CD4-positive, alpha-beta memory T cell (primary cell): ENCODE measurements around the gene ZG16. TPM values are rescaled to one million over a fixed set of nuclear protein-coding genes. Genes with fewer than 3 reads are reported as not detected.
"Not testable (repeated sequence)": the region's sequence is repeated elsewhere in the genome, so short reads cannot be mapped to it uniquely, and the experiment has no call there.

ENCODE experiments used
- CTCF ChIA-PET: fragments of 350-600 bp; sonication (Branson Sonifier 250); formaldehyde crosslinking; loops from one replicate; lab custom pipeline; 2021; ENCODE audit warnings: inconsistent platforms; ENCODE audit not compliant: partially characterized antibody; lab: Charles Lee
- POLR2A ChIA-PET: fragments of 350-600 bp; sonication (Branson Sonifier 250); formaldehyde crosslinking; loops from one replicate; lab custom pipeline; 2021; ENCODE audit not compliant: partially characterized antibody; lab: Charles Lee
- DNase-seq, 5 donors: peaks; one replicate each; pipeline versions ENCODE4 v3.0.0 to v3.0.0-alpha.2; 2020 to 2022; ENCODE audit warnings: mixed read lengths in 1 of 5
- H3K27ac ChIP-seq: one replicate; pipeline ENCODE4 v1.7.0; 2013; ENCODE audit warnings: low read depth, low read length
- H3K27me3 ChIP-seq: 2 replicates; pipeline ENCODE4 v1.7.0; 2013; ENCODE audit warnings: mild to moderate bottlenecking, low read length, moderate library complexity; ENCODE audit not compliant: insufficient read depth
- H3K36me3 ChIP-seq: 2 replicates; pipeline ENCODE4 v1.7.0; 2013; ENCODE audit warnings: mild to moderate bottlenecking, low read length, moderate library complexity; ENCODE audit not compliant: insufficient read depth
- H3K4me1 ChIP-seq: 2 replicates; pipeline ENCODE4 v1.7.0; 2013; ENCODE audit warnings: mild to moderate bottlenecking, low read length, moderate library complexity; ENCODE audit not compliant: insufficient read depth
- H3K4me3 ChIP-seq, 2 donors: one replicate each; pipeline ENCODE4 v1.7.0; 2013; ENCODE audit warnings: low read length in 2 of 2, mild to moderate bottlenecking in 1 of 2
- H3K9me3 ChIP-seq, 2 donors: one replicate each; pipeline ENCODE4 v1.7.0; 2013; ENCODE audit warnings: low read length in 2 of 2, control low read depth in 1 of 2; ENCODE audit not compliant: control insufficient read depth in 1 of 2
- H3K27ac Mint-ChIP-seq, 7 donors: one replicate each; pipeline ENCODE4 v1.8.0; 2020 to 2021; ENCODE audit warnings: mixed read lengths in 7 of 7, mild to moderate bottlenecking in 6 of 7, inconsistent platforms in 3 of 7, moderate library complexity in 3 of 7
- H3K27me3 Mint-ChIP-seq, 2 donors: one replicate each; pipeline ENCODE4 v1.8.0; 2020 to 2021; ENCODE audit warnings: mixed read lengths in 2 of 2
- H3K36me3 Mint-ChIP-seq, 2 donors: one replicate each; pipeline ENCODE4 v1.8.0; 2020 to 2021; ENCODE audit warnings: mixed read lengths in 2 of 2, inconsistent platforms in 1 of 2, mild to moderate bottlenecking in 1 of 2
- H3K4me1 Mint-ChIP-seq, 4 donors: one replicate each; pipeline ENCODE4 v1.8.0; 2020 to 2021; ENCODE audit warnings: mixed read lengths in 4 of 4, mild to moderate bottlenecking in 1 of 4
- H3K4me3 Mint-ChIP-seq, 8 donors: one replicate each; pipeline ENCODE4 v1.8.0; 2020 to 2021; ENCODE audit warnings: mixed read lengths in 8 of 8, mild to moderate bottlenecking in 7 of 8, moderate library complexity in 6 of 8, inconsistent platforms in 3 of 8
- H3K9me3 Mint-ChIP-seq, 8 donors: one replicate each; pipeline ENCODE4 v1.8.0; 2020 to 2021; ENCODE audit warnings: mixed read lengths in 8 of 8, mild to moderate bottlenecking in 5 of 8, inconsistent platforms in 3 of 8, moderate library complexity in 1 of 8
- intact Hi-C: fragments of 100-400 bp; cut with micrococcal nuclease; formaldehyde crosslinking; loops from one replicate; pipeline ENCODE4 v1.15.1; 2023
- polyA plus RNA-seq, 2 donors: library from polyadenylated mRNA; unstranded; fragments of 300-500 nt; fragmentation: Illumina TruSeq; gene quantifications; one replicate each; pipeline ENCODE4 v1.2.3, GENCODE V29; 2021
- total RNA-seq, 2 experiments: library from RNA; stranded (reverse); gene quantifications; one replicate each; pipeline ENCODE4 v1.2.3, GENCODE V29; 2021

The ZG16 gene
- total and polyA plus RNA-seq, 4 experiments from 2014 or later, result not detected

GRCh38 chr16:29789775-29790182 lies 11.7 kb downstream of the ZG16 start:
- ChIA-PET CTCF (interaction anchor here (1.1 to 7.5 kb wide), 22 partner anchors 9 to 89 kb away, joined by 3 to 59 read pairs (median 8); partner anchors contain the start of genes C16orf54, MVP and PAGR1), POLR2A (interaction anchor here (0.7 to 12.0 kb wide), 34 partner anchors 18 to 394 kb away, joined by 3 to 522 read pairs (median 5); partner anchors contain the start of genes C16orf54, CDIPT, CORO1A and HIRIP3)
- H3K36me3 ChIP-seq, result no peaks in the 10 kb centered on the region
- peak overlapping the region; percentile 96 to 99 (median 98) for H3K27ac Mint-ChIP-seq
- no peaks in the 10 kb centered on the region for H3K9me3 ChIP-seq
- no peak for DNase-seq
- peaks cover 31 to 60% (median 45%) of the 10 kb centered on the region in 4 donors for H3K4me1 Mint-ChIP-seq
- H3K27ac ChIP-seq, result peak overlapping the region; percentile 80
- H3K9me3 Mint-ChIP-seq, result no peaks in the 10 kb centered on the region
- H3K4me3 ChIP-seq, result peak overlapping the region; percentile 47 to 86
- intact Hi-C loops, result loop anchor here (1.0 kb wide), 6 partner anchors 16 to 207 kb away; partner anchors contain the start of genes INO80E and PAGR1
- H3K27me3 ChIP-seq, result no peaks in the 10 kb centered on the region
- peak overlapping the region; percentile 97 to 100 (median 99) for H3K4me3 Mint-ChIP-seq
- H3K4me1 ChIP-seq, result peaks cover 47% of the 10 kb centered on the region
- H3K27me3 Mint-ChIP-seq, result no peaks in the 10 kb centered on the region
- H3K36me3 Mint-ChIP-seq, result peaks cover 0 to 21% of the 10 kb centered on the region in 2 donors

- Mint-ChIP-seq H3K4me1 (peaks cover 27 to 58% (median 43%) of the 10 kb centered on the region in 4 donors), H3K27ac (peak within 1 kb of the TSS; percentile 96 to 99 (median 98)), H3K36me3 (peaks cover 0 to 27% of the 10 kb centered on the region in 2 donors), H3K4me3 (peak within 1 kb of the TSS; percentile 97 to 100 (median 99)), H3K27me3 (no peaks in the 10 kb centered on the region), H3K9me3 (no peaks in the 10 kb centered on the region)
- peak; percentile 99 to 100 (median 100) for DNase-seq
- H3K4me1 ChIP-seq, result peaks cover 43% of the 10 kb centered on the region
- H3K9me3 ChIP-seq, result no peaks in the 10 kb centered on the region
- POLR2A ChIA-PET, result interaction anchor here (0.7 to 12.0 kb wide), 36 partner anchors 19 to 580 kb away, joined by 3 to 522 read pairs (median 5); partner anchors contain the start of genes C16orf54, CDIPT, CORO1A and HIRIP3
- peaks cover 4% of the 10 kb centered on the region for H3K36me3 ChIP-seq
- H3K27me3 ChIP-seq, result no peaks in the 10 kb centered on the region
- intact Hi-C loops, result loop anchor here (1.0 kb wide), 6 partner anchors 15 to 206 kb away; partner anchors contain the start of genes INO80E and PAGR1
- peak within 1 kb of the TSS; percentile 90 to 98 for H3K4me3 ChIP-seq
- CTCF ChIA-PET, result interaction anchor here (1.1 to 7.5 kb wide), 21 partner anchors 10 to 89 kb away, joined by 3 to 59 read pairs (median 8); partner anchors contain the start of genes C16orf54, MVP and PAGR1
- H3K27ac ChIP-seq, result peak within 1 kb of the TSS; percentile 80
Measured at GRCh38 chr16:29790183-29790948, 12.3 kb downstream of the ZG16 start, which contains the start of gene KIF22. Gene KIF22 (plus strand): TSS chr16:29790751. CDS start chr16:29790760, 9 bp downstream.

- intact Hi-C loops, result loop anchor here (1.0 kb wide), 6 partner anchors 14 to 205 kb away; partner anchors contain the start of genes INO80E and PAGR1
- H3K4me3 ChIP-seq, result peak overlapping the region; percentile 90 to 98
- peak in 3 of 5 donors; percentile 20 to 26 (median 23) for DNase-seq
- ChIA-PET CTCF (interaction anchor here (1.2 to 7.5 kb wide), 14 partner anchors 11 to 90 kb away, joined by 3 to 59 read pairs (median 20); partner anchors contain the start of genes C16orf54 and PAGR1), POLR2A (interaction anchor here (0.8 to 12.0 kb wide), 28 partner anchors 19 to 579 kb away, joined by 3 to 522 read pairs (median 6); partner anchors contain the start of genes C16orf54, CDIPT, CORO1A and HIRIP3)
- Mint-ChIP-seq H3K4me1 (peaks cover 27 to 59% (median 40%) of the 10 kb centered on the region in 4 donors), H3K27me3 (no peaks in the 10 kb centered on the region), H3K36me3 (peaks cover 0 to 32% of the 10 kb centered on the region in 2 donors), H3K9me3 (no peaks in the 10 kb centered on the region), H3K27ac (peak overlapping the region; percentile 96 to 99 (median 98)), H3K4me3 (peak overlapping the region; percentile 97 to 100 (median 99))
- peaks cover 39% of the 10 kb centered on the region for H3K4me1 ChIP-seq
- peak overlapping the region; percentile 79 for H3K27ac ChIP-seq
- H3K9me3 ChIP-seq, result no peaks in the 10 kb centered on the region
- peaks cover 4% of the 10 kb centered on the region for H3K36me3 ChIP-seq
- no peaks in the 10 kb centered on the region for H3K27me3 ChIP-seq
Measured at GRCh38 chr16:29790949-29791844, 13.1 kb downstream of the ZG16 start.

GRCh38 chr16:29791845-29792807 lies 14.1 kb downstream of the ZG16 start:
- no peaks in the 10 kb centered on the region for H3K9me3 Mint-ChIP-seq
- intact Hi-C loops, result no loop called here
- peaks cover 39% of the 10 kb centered on the region for H3K4me1 ChIP-seq
- no peaks in the 10 kb centered on the region for H3K9me3 ChIP-seq
- peaks cover 27 to 62% (median 40%) of the 10 kb centered on the region in 4 donors for H3K4me1 Mint-ChIP-seq
- peak overlapping the region; percentile 90 to 98 for H3K4me3 ChIP-seq
- ChIA-PET POLR2A (interaction anchor here (2.3 to 12.0 kb wide), 6 partner anchors 18 to 91 kb away, joined by 8 to 522 read pairs (median 102); partner anchors contain the start of genes C16orf54, MAZ, MVP and PAGR1), CTCF (interaction anchor here (3.8 to 7.5 kb wide), 5 partner anchors 11 to 91 kb away, joined by 20 to 59 read pairs (median 26); partner anchors contain the start of gene PAGR1)
- DNase-seq, result no peak
- H3K27ac ChIP-seq, result peak overlapping the region; percentile 79
- no peaks in the 10 kb centered on the region for H3K27me3 Mint-ChIP-seq
- H3K27me3 ChIP-seq, result no peaks in the 10 kb centered on the region
- H3K36me3 Mint-ChIP-seq, result peaks cover 3 to 40% of the 10 kb centered on the region in 2 donors
- H3K27ac Mint-ChIP-seq, result peak overlapping the region; percentile 96 to 99 (median 98)
- H3K4me3 Mint-ChIP-seq, result peak overlapping the region; percentile 97 to 100 (median 99)
- H3K36me3 ChIP-seq, result peaks cover 10% of the 10 kb centered on the region

DNA sequence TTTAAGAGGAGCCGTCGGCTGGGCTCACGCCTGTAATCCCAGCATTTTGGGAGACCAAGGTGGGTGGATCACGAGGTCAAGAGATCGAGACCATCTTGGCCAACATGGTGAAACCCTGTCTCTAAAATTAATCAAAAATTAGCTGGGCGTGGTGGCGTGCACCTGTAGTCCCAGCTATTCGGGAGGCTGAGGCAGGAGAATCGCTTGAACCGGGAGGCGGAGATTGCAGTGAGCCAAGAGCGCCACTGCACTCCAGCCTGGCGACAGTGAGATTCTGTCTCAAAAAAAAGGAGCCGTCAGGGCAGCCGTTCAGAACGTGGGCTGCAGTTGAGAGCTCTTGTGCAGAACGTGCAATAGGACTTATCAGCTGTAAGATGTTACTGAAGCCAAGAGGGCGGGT lies 15.1 kb downstream of the ZG16 start:
- Histone ChIP-seq H3K4me1 (peaks cover 39% of the 10 kb centered on the region), H3K36me3 (peaks cover 21% of the 10 kb centered on the region)
- intact Hi-C loops, H3K27me3 ChIP-seq, H3K9me3 ChIP-seq, DNase-seq, H3K27me3 Mint-ChIP-seq, H3K27ac ChIP-seq, H3K9me3 Mint-ChIP-seq, H3K4me3 ChIP-seq: not testable (repeated sequence)
- ChIA-PET CTCF (interaction anchor here (0.8 to 7.5 kb wide), 4 partner anchors 10 to 93 kb away, joined by 3 to 53 read pairs (median 10); no protein-coding TSS in a partner anchor), POLR2A (interaction anchor here (0.5 to 12.0 kb wide), 5 partner anchors 17 to 246 kb away, joined by 3 to 522 read pairs (median 3); partner anchors contain the start of genes C16orf54, MAZ, MVP and PAGR1)
- Mint-ChIP-seq H3K4me3 (peak overlapping the region in 3 of 8 donors; percentile 5 to 100 (median 99)), H3K36me3 (peaks cover 10 to 49% of the 10 kb centered on the region in 2 donors), H3K4me1 (peaks cover 25 to 62% (median 37%) of the 10 kb centered on the region in 4 donors), H3K27ac (peak overlapping the region in 5 of 7 donors; percentile 2 to 82 (median 73))
